MM.1S (cell line): ENCODE measurements around the gene CTNNA3.

Source experiments
- DNase-seq: peaks from one replicate; pipeline ENCODE4 v3.0.0-alpha.2; 2015
- H2AFZ ChIP-seq: fragments of 300-600 bp; sonication (generic); 2 replicates; pipeline ENCODE4 v1.6.0; 2016; ENCODE audit warnings: antibody characterized with exemption, low read length
- H3F3A ChIP-seq: fragments of 300-600 bp; sonication (generic); 2 replicates; pipeline ENCODE4 v1.6.1; 2016; ENCODE audit warnings: mild to moderate bottlenecking, antibody characterized with exemption, low read length, moderate library complexity, mixed read lengths; ENCODE audit not compliant: insufficient read depth
- H3K27ac ChIP-seq: fragments of 300-600 bp; sonication (generic); 2 replicates; pipeline ENCODE4 v1.5.1; 2016; ENCODE audit warnings: mild to moderate bottlenecking, low read length
- H3K27me3 ChIP-seq: fragments of 300-600 bp; sonication (generic); replicated peaks from 2 replicates; pipeline ENCODE4 v1.6.0; 2016; ENCODE audit warnings: low read length; ENCODE audit not compliant: insufficient read depth
- H3K36me3 ChIP-seq: fragments of 300-600 bp; sonication (generic); replicated peaks from 2 replicates; pipeline ENCODE4 v1.6.1; 2016; ENCODE audit warnings: mild to moderate bottlenecking, low read length, mixed read lengths; ENCODE audit not compliant: insufficient read depth
- H3K4me1 ChIP-seq: fragments of 300-600 bp; sonication (generic); 2 replicates; pipeline ENCODE4 v1.6.1; 2016; ENCODE audit warnings: low read length, mixed read lengths
- H3K4me2 ChIP-seq: fragments of 300-600 bp; sonication (generic); 2 replicates; pipeline ENCODE4 v1.6.0; 2016; ENCODE audit warnings: low read depth, low read length
- H3K4me3 ChIP-seq: fragments of 300-600 bp; sonication (generic); 2 replicates; pipeline ENCODE4 v1.5.1; 2016; ENCODE audit warnings: low read length, mixed read lengths
- H3K79me2 ChIP-seq: fragments of 300-600 bp; sonication (generic); 2 replicates; pipeline ENCODE4 v1.6.1; 2016; ENCODE audit warnings: mixed run types, low read length, mixed read lengths
- H3K9ac ChIP-seq: fragments of 300-600 bp; sonication (generic); 2 replicates; pipeline ENCODE4 v1.6.1; 2016; ENCODE audit warnings: low read length, mixed read lengths
- H3K9me2 ChIP-seq: fragments of 300-600 bp; sonication (generic); replicated peaks from 2 replicates; pipeline ENCODE4 v1.6.1; 2016; ENCODE audit warnings: mild to moderate bottlenecking, low read length, mixed read lengths; ENCODE audit not compliant: insufficient read depth
- H3K9me3 ChIP-seq: fragments of 300-600 bp; sonication (generic); replicated peaks from 2 replicates; pipeline ENCODE4 v1.6.1; 2016; ENCODE audit warnings: mild to moderate bottlenecking, low read length, mixed read lengths; ENCODE audit not compliant: insufficient read depth
- H4K20me1 ChIP-seq: fragments of 300-600 bp; sonication (generic); 2 replicates; pipeline ENCODE4 v1.6.1; 2016; ENCODE audit warnings: mild to moderate bottlenecking, low read length, moderate library complexity, mixed read lengths; ENCODE audit not compliant: insufficient read depth
- CTCF ChIP-seq: fragments of 300-600 bp; sonication (generic); IDR thresholded peaks from 2 replicates; pipeline ENCODE4 v1.5.1; 2016; ENCODE audit warnings: antibody characterized with exemption, low read length, mixed read lengths
- EZH2 ChIP-seq: fragments of 300-600 bp; sonication (generic); optimal IDR thresholded peaks from 2 replicates; pipeline ENCODE3; 2017; ENCODE audit warnings: low read depth, mild to moderate bottlenecking, antibody characterized with exemption, low read length, mixed read lengths
- EZH2phosphoT487 ChIP-seq: fragments of 300-600 bp; sonication (generic); IDR thresholded peaks from 2 replicates; pipeline ENCODE4 v1.6.1; 2018; ENCODE audit warnings: antibody characterized with exemption, low read length

Gene CTNNA3

DNA sequence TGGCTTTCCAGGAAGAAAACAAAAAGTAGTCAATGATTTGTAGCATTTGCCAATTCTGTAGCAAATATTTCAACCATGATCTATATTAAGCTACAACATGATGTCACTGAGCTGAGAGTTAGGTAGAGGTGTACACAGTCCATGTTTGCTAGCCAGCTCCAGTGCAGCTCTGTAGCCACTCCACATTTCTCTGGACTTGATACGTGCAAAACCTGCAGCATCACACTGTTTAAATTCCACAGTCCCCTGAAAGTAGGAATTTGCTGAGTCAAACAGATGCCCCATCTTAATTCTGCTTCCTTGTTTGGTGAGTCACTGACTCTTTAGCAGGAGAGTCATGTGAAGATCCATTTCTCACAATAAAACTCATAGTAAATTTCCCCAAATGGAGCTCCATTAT, 859.9 kb downstream of the CTNNA3 start:
- Histone ChIP-seq H3K4me2 (no peak overlapping the region), H3K36me3 (no peaks in the 10 kb centered on the region), H3K9me3 (no peaks in the 10 kb centered on the region), H3K9ac (no peak overlapping the region), H3K79me2 (no peaks in the 10 kb centered on the region), H2AFZ (no peak overlapping the region), H3F3A (no peaks in the 10 kb centered on the region), H3K4me1 (no peaks in the 10 kb centered on the region), H4K20me1 (no peaks in the 10 kb centered on the region), H3K9me2 (no peaks in the 10 kb centered on the region), H3K27me3 (no peaks in the 10 kb centered on the region), H3K27ac (no peak overlapping the region), H3K4me3 (no peak overlapping the region)
- no peak for DNase-seq
- TF ChIP-seq EZH2 (no peak), CTCF (no peak), EZH2phosphoT487 (no peak)

DNA sequence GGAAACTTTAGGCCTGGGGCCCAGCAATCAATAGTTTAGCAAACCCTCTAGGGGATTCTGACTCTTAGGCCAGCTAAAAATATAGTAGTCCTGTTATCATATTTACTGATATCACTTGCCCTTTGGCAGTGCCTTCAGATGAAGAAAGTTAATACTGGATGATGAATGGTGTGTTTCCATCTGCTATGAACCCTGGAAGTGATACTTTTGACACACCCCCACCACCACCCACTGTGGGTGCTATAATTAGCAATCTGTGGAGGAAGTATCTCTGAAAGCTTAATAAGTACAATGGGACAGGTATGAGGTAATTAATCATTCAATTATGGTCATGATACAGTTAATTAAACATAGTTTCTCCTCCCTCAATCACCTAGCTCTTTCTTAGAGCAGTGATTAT, 860.6 kb downstream of the CTNNA3 start:
- DNase-seq: no peak
- Histone ChIP-seq H3K4me1 (no peaks in the 10 kb centered on the region), H4K20me1 (no peaks in the 10 kb centered on the region), H3K27me3 (no peaks in the 10 kb centered on the region), H3K9ac (no peak overlapping the region), H3K9me2 (no peaks in the 10 kb centered on the region), H2AFZ (no peak overlapping the region), H3K4me2 (no peak overlapping the region), H3K4me3 (no peak overlapping the region), H3K79me2 (no peaks in the 10 kb centered on the region), H3K36me3 (no peaks in the 10 kb centered on the region), H3F3A (no peaks in the 10 kb centered on the region), H3K27ac (no peak overlapping the region), H3K9me3 (no peaks in the 10 kb centered on the region)
- no peak for TF ChIP-seq EZH2phosphoT487
- no peak for TF ChIP-seq CTCF
- no peak for TF ChIP-seq EZH2

DNA sequence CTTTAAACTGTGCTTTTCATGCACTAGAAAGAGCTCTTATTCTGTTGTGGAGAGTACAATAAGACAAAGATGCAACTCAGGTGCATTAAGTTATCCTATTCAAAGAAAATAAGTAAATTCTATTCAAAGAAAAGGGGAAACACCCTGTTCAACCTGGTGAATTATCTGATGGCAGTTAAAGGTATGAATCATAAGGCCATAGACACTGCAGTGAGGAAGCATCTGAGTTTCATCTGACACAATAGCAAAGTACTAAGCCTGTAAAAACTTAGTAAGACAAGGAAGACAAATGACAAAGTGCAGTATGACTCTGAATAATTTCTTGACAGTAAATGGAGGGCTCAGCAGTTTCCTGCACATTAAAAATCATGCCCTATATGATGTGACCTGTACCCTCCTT, 861.2 kb downstream of the CTNNA3 start:
- no peak overlapping the region for H3K9ac ChIP-seq
- no peak overlapping the region for H3K4me2 ChIP-seq
- H3K9me2 ChIP-seq: no peaks in the 10 kb centered on the region
- H3K79me2 ChIP-seq: no peaks in the 10 kb centered on the region
- H3K9me3 ChIP-seq: no peaks in the 10 kb centered on the region
- no peak overlapping the region for H2AFZ ChIP-seq
- no peak for DNase-seq
- no peak overlapping the region for H3K27ac ChIP-seq
- no peaks in the 10 kb centered on the region for H3K36me3 ChIP-seq
- no peak overlapping the region for H3K4me3 ChIP-seq
- no peaks in the 10 kb centered on the region for H4K20me1 ChIP-seq
- H3F3A ChIP-seq: no peaks in the 10 kb centered on the region
- TF ChIP-seq EZH2phosphoT487: no peak
- no peak for TF ChIP-seq EZH2
- TF ChIP-seq CTCF: no peak
- no peaks in the 10 kb centered on the region for H3K27me3 ChIP-seq
- no peaks in the 10 kb centered on the region for H3K4me1 ChIP-seq

DNA sequence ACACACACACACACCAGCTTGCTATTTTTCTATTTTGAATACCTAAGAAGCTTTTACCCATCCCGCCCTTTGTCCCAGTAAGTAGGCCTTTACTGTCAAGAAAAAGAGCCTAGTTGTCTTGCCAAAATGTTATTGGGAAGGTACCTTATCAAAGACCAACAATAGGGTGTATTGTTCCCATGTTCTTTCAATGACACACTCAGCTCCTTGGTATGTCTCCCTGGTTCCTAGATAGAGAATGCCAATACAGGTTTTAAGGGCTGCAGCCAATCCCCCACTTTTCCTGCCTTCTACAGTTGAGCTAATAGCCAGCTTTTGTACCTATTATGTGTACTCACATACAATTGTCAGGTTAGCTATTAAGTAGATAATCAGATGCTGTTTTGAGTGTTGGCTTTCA, 862.1 kb downstream of the CTNNA3 start:
- TF ChIP-seq EZH2 (no peak), CTCF (no peak), EZH2phosphoT487 (no peak)
- Histone ChIP-seq H3K79me2 (no peaks in the 10 kb centered on the region), H3K36me3 (no peaks in the 10 kb centered on the region), H3F3A (no peaks in the 10 kb centered on the region), H3K9me3 (no peaks in the 10 kb centered on the region), H4K20me1 (no peaks in the 10 kb centered on the region), H3K4me1 (no peaks in the 10 kb centered on the region), H3K4me3 (no peak overlapping the region), H2AFZ (no peak overlapping the region), H3K9ac (no peak overlapping the region), H3K9me2 (no peaks in the 10 kb centered on the region), H3K4me2 (no peak overlapping the region), H3K27me3 (no peaks in the 10 kb centered on the region), H3K27ac (no peak overlapping the region)
- DNase-seq: no peak
